Activated B cell treated with CpG ODN at 0.5 μM for 24 hours (primary cell): ENCODE measurements around the gene ALAS1. TPM values are rescaled to one million over a fixed set of nuclear protein-coding genes. Genes with fewer than 3 reads are reported as not detected.

ENCODE experiments used
- ATAC-seq: fragments of 200-7000 bp; cut with Tn5 transposase; one replicate; pipeline ENCODE4 v1.10.0; 2021; ENCODE audit warnings: low read depth, mild to moderate bottlenecking, moderate library complexity
- CTCF ChIA-PET: fragments of 350-600 bp; sonication (Branson Sonifier 250); formaldehyde crosslinking; loops from one replicate; lab custom pipeline; 2021; ENCODE audit warnings: antibody characterized with exemption; lab: Charles Lee
- POLR2A ChIA-PET: fragments of 350-600 bp; sonication (Branson Sonifier 250); formaldehyde crosslinking; loops from one replicate; lab custom pipeline; 2021; ENCODE audit warnings: antibody characterized with exemption; lab: Charles Lee
- DNase-seq: peaks from one replicate; pipeline ENCODE4 v3.0.0; 2022
- H3K27ac Mint-ChIP-seq: one replicate; pipeline ENCODE4 v1.8.0; 2020; ENCODE audit warnings: mixed read lengths
- H3K27me3 Mint-ChIP-seq: one replicate; pipeline ENCODE4 v1.8.0; 2021; ENCODE audit warnings: mixed read lengths
- H3K36me3 Mint-ChIP-seq: one replicate; pipeline ENCODE4 v1.8.0; 2021; ENCODE audit warnings: low read depth, mixed read lengths
- H3K4me1 Mint-ChIP-seq: one replicate; pipeline ENCODE4 v1.8.0; 2021; ENCODE audit warnings: mixed read lengths
- H3K4me3 Mint-ChIP-seq: one replicate; pipeline ENCODE4 v1.8.0; 2020; ENCODE audit warnings: mild to moderate bottlenecking, mixed read lengths
- H3K9me3 Mint-ChIP-seq: one replicate; pipeline ENCODE4 v1.8.0; 2020; ENCODE audit warnings: mixed read lengths
- CTCF ChIP-seq: fragments of 200-600 bp; IDR thresholded peaks from one replicate; pipeline ENCODE4 v1.8.0; 2022; ENCODE audit warnings: antibody characterized with exemption, mild to moderate bottlenecking
- intact Hi-C: fragments of 100-400 bp; cut with micrococcal nuclease; formaldehyde crosslinking; loops from one replicate; pipeline ENCODE4 v1.15.1; 2024
- total RNA-seq: library from RNA; stranded (reverse); gene quantifications from 2 replicates; pipeline ENCODE4 v1.2.3, GENCODE V29; 2022

The ALAS1 gene
- total RNA-seq, 1 donor from 2014 or later, result 27.6 TPM

GRCh38 chr3:52225452-52226228, 27.7 kb downstream of the ALAS1 start, which contains the start of gene TLR9:
Gene TLR9 (minus strand): TSS chr3:52225645. CDS start chr3:52225529, 116 bp downstream.
- CTCF ChIA-PET, result interaction anchor here (0.7 to 6.4 kb wide), 12 partner anchors 9 to 220 kb away, joined by 3 to 32 read pairs (median 4); partner anchors contain the start of genes GLYCTK, PPM1M, TWF2 and WDR82
- DNase-seq (peak; percentile 77), ATAC-seq (peak; percentile 87)
- peak within 1 kb of the TSS; percentile 97 for H3K27ac Mint-ChIP-seq
- H3K4me1 Mint-ChIP-seq, result peaks cover 77% of the 10 kb centered on the region
- H3K36me3 Mint-ChIP-seq, result peaks cover 66% of the 10 kb centered on the region
- no peak for TF ChIP-seq CTCF
- intact Hi-C loops, result loop anchor here (1.0 to 5.0 kb wide), 10 partner anchors 14 to 222 kb away; partner anchors contain the start of genes ALAS1, POC1A, SEMA3G and TWF2
- peak within 1 kb of the TSS; percentile 90 for H3K4me3 Mint-ChIP-seq
- no peaks in the 10 kb centered on the region for H3K9me3 Mint-ChIP-seq
- POLR2A ChIA-PET, result interaction anchor here (0.5 to 5.9 kb wide), 25 partner anchors 9 to 1885 kb away, joined by 3 to 147 read pairs (median 6); partner anchors contain the start of genes ACY1, ALAS1, GLYCTK and MANF
- no peaks in the 10 kb centered on the region for H3K27me3 Mint-ChIP-seq

GRCh38 chr3:52226229-52226817, 28.4 kb downstream of the ALAS1 start:
- peak overlapping the region; percentile 97 for H3K27ac Mint-ChIP-seq
- intact Hi-C loops, result loop anchor here (5.0 kb wide), 1 partner anchor 221 kb away; the partner anchor contains the start of gene SEMA3G
- H3K4me3 Mint-ChIP-seq, result peak overlapping the region; percentile 90
- no peaks in the 10 kb centered on the region for H3K27me3 Mint-ChIP-seq
- DNase-seq, result no peak
- TF ChIP-seq CTCF, result no peak
- peaks cover 74% of the 10 kb centered on the region for H3K4me1 Mint-ChIP-seq
- ChIA-PET CTCF (interaction anchor here (0.8 to 6.4 kb wide), 11 partner anchors 10 to 159 kb away, joined by 3 to 32 read pairs (median 3); partner anchors contain the start of genes GLYCTK, PPM1M, TWF2 and WDR82), POLR2A (interaction anchor here (0.6 to 5.9 kb wide), 16 partner anchors 8 to 1886 kb away, joined by 3 to 147 read pairs (median 6); partner anchors contain the start of genes ALAS1, GLYCTK, MANF and POC1A)
- H3K36me3 Mint-ChIP-seq, result peaks cover 68% of the 10 kb centered on the region
- peak; percentile 14 for ATAC-seq
- no peaks in the 10 kb centered on the region for H3K9me3 Mint-ChIP-seq

- peaks cover 73% of the 10 kb centered on the region for H3K4me1 Mint-ChIP-seq
- no peak for ATAC-seq
- peak overlapping the region; percentile 90 for H3K4me3 Mint-ChIP-seq
- no peaks in the 10 kb centered on the region for H3K9me3 Mint-ChIP-seq
- TF ChIP-seq CTCF, result no peak
- H3K27me3 Mint-ChIP-seq, result no peaks in the 10 kb centered on the region
- CTCF ChIA-PET, result interaction anchor here (0.8 to 6.4 kb wide), 4 partner anchors 13 to 112 kb away, joined by 3 to 32 read pairs (median 13); no protein-coding TSS in a partner anchor
- no peak for DNase-seq
- peak overlapping the region; percentile 97 for H3K27ac Mint-ChIP-seq
- H3K36me3 Mint-ChIP-seq, result peaks cover 65% of the 10 kb centered on the region
- POLR2A ChIA-PET, result interaction anchor here (3.7 to 5.9 kb wide), 2 partner anchors 15 to 51 kb away, joined by 81 to 147 read pairs; partner anchors contain the start of genes PPM1M, TWF2 and WDR82
- intact Hi-C loops, result loop anchor here (5.0 kb wide), 1 partner anchor 220 kb away; the partner anchor contains the start of gene SEMA3G
These were observed 29.2 kb downstream of the ALAS1 start for GRCh38 chr3:52227117-52227516.

GRCh38 chr3:52227766-52228165, 29.8 kb downstream of the ALAS1 start:
- Mint-ChIP-seq H3K27me3 (no peaks in the 10 kb centered on the region), H3K4me1 (peaks cover 71% of the 10 kb centered on the region), H3K4me3 (no peak overlapping the region), H3K9me3 (no peaks in the 10 kb centered on the region), H3K36me3 (peaks cover 61% of the 10 kb centered on the region), H3K27ac (no peak overlapping the region)
- intact Hi-C loops, result loop anchor here (5.0 kb wide), 1 partner anchor 220 kb away; the partner anchor contains the start of gene SEMA3G
- DNase-seq, result no peak
- no peak for TF ChIP-seq CTCF
- POLR2A ChIA-PET, result interaction anchor here (3.7 to 5.9 kb wide), 2 partner anchors 15 to 50 kb away, joined by 81 to 147 read pairs; partner anchors contain the start of genes PPM1M, TWF2 and WDR82
- ATAC-seq, result no peak
- CTCF ChIA-PET, result interaction anchor here (3.4 to 6.4 kb wide), 2 partner anchors 25 to 112 kb away, joined by 23 to 32 read pairs; no protein-coding TSS in a partner anchor
